ENCODE measurements around the gene ATP1B1. TPM values are rescaled to one million over a fixed set of nuclear protein-coding genes. Genes with fewer than 3 reads are reported as not detected.

The ATP1B1 gene
- total RNA-seq, 1 experiment from 2014 or later = 48.6 TPM

DNA sequence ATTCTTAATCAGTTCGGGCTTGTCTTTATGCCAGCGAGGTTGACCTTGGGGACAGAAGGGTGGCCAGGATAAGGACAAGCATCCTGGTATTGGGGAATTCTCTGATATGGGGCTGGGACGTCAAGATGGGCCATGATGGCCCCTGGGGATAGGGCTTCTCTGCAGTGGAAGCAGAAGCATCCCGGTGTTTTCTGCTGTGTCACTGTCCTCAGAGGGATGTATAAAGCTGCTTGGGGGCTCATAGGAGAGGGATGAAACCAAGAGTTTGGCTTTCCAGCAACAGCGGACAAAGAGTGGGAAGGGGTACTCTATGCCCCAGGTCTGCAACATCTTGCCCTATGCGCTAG lies 1.4 kb upstream of the ATP1B1 start:
- ChIA-PET POLR2A (no interaction called here), RAD21 (ENCODE audit: low non-redundant PET in 1 of 2, low total read pairs in 2 of 2, uncharacterized antibody in 2 of 2, unreplicated experiment in 2 of 2) (no interaction called here), CTCF (no interaction called here)
- H4K20me1 ChIP-seq (ENCODE audit: insufficient read depth) = no peaks in the 10 kb centered on the region
- DNase-seq (ENCODE audit: low read depth, low spot score) (no peak), ATAC-seq (no peak)
- no peak overlapping the region; the same call in 1 of the 2 replicates for H3K27ac ChIP-seq (ENCODE audit: low read depth, low read length)
- H3K9ac ChIP-seq (ENCODE audit: low read length) = peak overlapping the region; percentile 95; the same call in 1 of the 2 replicates
- BruUV-seq (replicated peaks) = no TSS peak
- no peaks in the 10 kb centered on the region for H3K27me3 ChIP-seq (ENCODE audit: insufficient read depth, low read length)
- no peaks in the 10 kb centered on the region for H3K9me3 ChIP-seq (ENCODE audit: control insufficient read depth in 1 of 2, insufficient read depth in 1 of 2, low read depth in 1 of 2, low read length in 2 of 2)
- no peak for TF ChIP-seq YY1 (IDR thresholded peaks at IDR 0.05; ENCODE audit: extremely low read depth, insufficient replicate concordance, low read depth, low read length)
- no peak for TF ChIP-seq POLR2AphosphoS5 (IDR thresholded peaks at IDR 0.05; ENCODE audit: low read depth, low read length)
- no peak for TF ChIP-seq ZBTB33 (IDR thresholded peaks at IDR 0.05; ENCODE audit: extremely low read depth, insufficient replicate concordance, low read length)
- no peak for TF ChIP-seq ELF1 (IDR thresholded peaks at IDR 0.05; ENCODE audit: borderline replicate concordance, low read depth)
- no peak for TF ChIP-seq EZH2phosphoT487 (IDR thresholded peaks at IDR 0.05; ENCODE audit: borderline replicate concordance)
- TF ChIP-seq MAX (IDR thresholded peaks at IDR 0.05) = no peak
- TF ChIP-seq ATF3 (IDR thresholded peaks at IDR 0.05) = no peak
- TF ChIP-seq CBX3 (IDR thresholded peaks at IDR 0.05; ENCODE audit: low read depth) = no peak
- no peak for TF ChIP-seq CTCF (IDR thresholded peaks at IDR 0.05 in 2 of 3, conservative IDR thresholded peaks at IDR 0.05 in 1 of 3; ENCODE audit: borderline replicate concordance in 1 of 3, insufficient read depth in 1 of 3, low read depth in 2 of 3, low read length in 2 of 3)
- TF ChIP-seq ZNF274 (IDR thresholded peaks at IDR 0.05; ENCODE audit: low read depth, low read length) = no peak
- TF ChIP-seq EZH2 (IDR thresholded peaks at IDR 0.05) = no peak
- TF ChIP-seq POLR2A (IDR thresholded peaks at IDR 0.05; ENCODE audit: borderline replicate concordance, extremely low read depth, insufficient read depth, insufficient read length) = no peak
- no peak for TF ChIP-seq JUND (IDR thresholded peaks at IDR 0.05)
- no peak for TF ChIP-seq TCF7L2 (IDR thresholded peaks at IDR 0.05; ENCODE audit: borderline replicate concordance, extremely low read depth, insufficient read depth, insufficient read length)
- no peak for TF ChIP-seq SIN3A (IDR thresholded peaks at IDR 0.05; ENCODE audit: low read depth)
- no peak for TF ChIP-seq EGR1 (IDR thresholded peaks at IDR 0.05; ENCODE audit: low read depth)
- TF ChIP-seq FOSL1 (IDR thresholded peaks at IDR 0.05; ENCODE audit: low read depth) = no peak
- no peak for TF ChIP-seq RAD21 (IDR thresholded peaks at IDR 0.05; ENCODE audit: low read depth)
- H3K4me3 ChIP-seq (replicated peaks in 1 of 2; ENCODE audit: low read depth in 1 of 2, low read length in 2 of 2) = peak overlapping the region; percentile 72 to 84
- no peak overlapping the region for H2AFZ ChIP-seq (ENCODE audit: low read depth, low read length, poor library complexity, severe bottlenecking)
- H3K9me2 ChIP-seq (ENCODE audit: insufficient read depth) = no peaks in the 10 kb centered on the region
- intact Hi-C loops (cut with micrococcal nuclease) = loop anchor here (5.0 kb wide), 1 partner anchor 483 kb away; no protein-coding TSS in a partner anchor
- peak overlapping the region; percentile 90 for H3K4me2 ChIP-seq (ENCODE audit: low read length)
- H3K79me2 ChIP-seq (ENCODE audit: insufficient read depth, low read length) = peaks cover 36% of the 10 kb centered on the region
- no peaks in the 10 kb centered on the region for H3K36me3 ChIP-seq (ENCODE audit: control insufficient read depth in 1 of 2, insufficient read depth in 2 of 2, low read length in 2 of 2)
- peaks cover 42 to 59% of the 10 kb centered on the region in 2 experiments for H3K4me1 ChIP-seq (ENCODE audit: control insufficient read depth in 1 of 2, insufficient read depth in 2 of 2, low read length in 2 of 2)
